HepG2 (cell line): ENCODE data around the gene CELSR2. TPM values are rescaled to one million over a fixed set of nuclear protein-coding genes. Genes with fewer than 3 reads are reported as not detected.

Source experiments
- ARID2 ChIP-seq: sonication (generic); formaldehyde crosslinking; IDR thresholded peaks from 2 replicates; pipeline ENCODE4 v1.8.1; 2022; ENCODE audit warnings: mild to moderate bottlenecking, missing genetic modification reagents, borderline replicate concordance
- ARNTL ChIP-seq: sonication (generic); formaldehyde crosslinking; IDR thresholded peaks from 2 replicates; pipeline ENCODE4 v1.4.0; 2020; ENCODE audit warnings: mild to moderate bottlenecking, missing genetic modification reagents
- CERS6 ChIP-seq: sonication (generic); formaldehyde crosslinking; IDR thresholded peaks from 2 replicates; pipeline ENCODE4 v1.5.0; 2020; ENCODE audit warnings: missing genetic modification reagents
- GZF1 ChIP-seq: sonication (generic); formaldehyde crosslinking; IDR thresholded peaks from 2 replicates; pipeline ENCODE4 v1.5.1; 2020; ENCODE audit warnings: mild to moderate bottlenecking, missing genetic modification reagents
- IRF2 ChIP-seq: IDR thresholded peaks from 2 replicates; pipeline ENCODE4 v1.6.1; 2018; ENCODE audit warnings: missing genetic modification reagents, missing compliant biosample characterization
- PAXIP1 ChIP-seq: sonication (generic); formaldehyde crosslinking; conservative IDR thresholded peaks from 2 replicates; pipeline ENCODE4 v1.4.0; 2020; ENCODE audit warnings: mild to moderate bottlenecking, missing genetic modification reagents, moderate library complexity
- PHF21A ChIP-seq: sonication (generic); formaldehyde crosslinking; IDR thresholded peaks from 2 replicates; pipeline ENCODE4 v1.5.0; 2020; ENCODE audit warnings: mild to moderate bottlenecking, missing genetic modification reagents
- PRDM10 ChIP-seq: sonication (generic); formaldehyde crosslinking; IDR thresholded peaks from 2 replicates; pipeline ENCODE4 v1.4.0; 2020; ENCODE audit warnings: low read depth, missing genetic modification reagents
- RAD21 ChIP-seq: fragments of 450-650 bp; formaldehyde crosslinking; IDR thresholded peaks from 2 replicates; pipeline ENCODE4 v1.5.0; 2020; ENCODE audit warnings: mild to moderate bottlenecking
- REPIN1 ChIP-seq: sonication (generic); formaldehyde crosslinking; IDR thresholded peaks from 2 replicates; pipeline ENCODE4 v1.8.0; 2022; ENCODE audit warnings: missing genetic modification reagents, low read depth, mild to moderate bottlenecking, borderline replicate concordance
- SRSF9 ChIP-seq: fragments of 200-400 bp; formaldehyde crosslinking; IDR thresholded peaks from 2 replicates; pipeline ENCODE4 v1.6.1; 2018; ENCODE audit warnings: borderline replicate concordance, mild to moderate bottlenecking, low read depth, low read length; ENCODE audit not compliant: insufficient read depth, poor library complexity, severe bottlenecking
- STAG1 ChIP-seq: sonication (generic); formaldehyde crosslinking; IDR thresholded peaks from 2 replicates; pipeline ENCODE4 v1.4.0; 2020; ENCODE audit warnings: missing genetic modification reagents
- TEAD2 ChIP-seq: sonication (generic); formaldehyde crosslinking; IDR thresholded peaks from 2 replicates; pipeline ENCODE4 v1.9.0; 2021; ENCODE audit warnings: missing genetic modification reagents
- TRIM24 ChIP-seq: sonication (generic); formaldehyde crosslinking; IDR thresholded peaks from 2 replicates; pipeline ENCODE4 v1.8.0; 2022; ENCODE audit warnings: mild to moderate bottlenecking, missing genetic modification reagents
- TSC22D2 ChIP-seq: sonication (generic); formaldehyde crosslinking; IDR thresholded peaks from 2 replicates; pipeline ENCODE4 v1.5.1; 2020; ENCODE audit warnings: missing genetic modification reagents, mild to moderate bottlenecking, borderline replicate concordance
- ZBTB38 ChIP-seq: sonication (generic); formaldehyde crosslinking; IDR thresholded peaks from 2 replicates; pipeline ENCODE4 v1.5.1; 2020; ENCODE audit warnings: mild to moderate bottlenecking, missing genetic modification reagents
- ZBTB7B ChIP-seq: sonication (generic); formaldehyde crosslinking; IDR thresholded peaks from 2 replicates; pipeline ENCODE4 v1.4.0; 2020; ENCODE audit warnings: missing genetic modification reagents
- ZKSCAN5 ChIP-seq: sonication (generic); formaldehyde crosslinking; IDR thresholded peaks from 2 replicates; pipeline ENCODE4 v1.5.1; 2020; ENCODE audit warnings: mild to moderate bottlenecking, missing genetic modification reagents
- ZNF441 ChIP-seq: sonication (generic); formaldehyde crosslinking; IDR thresholded peaks from 2 replicates; pipeline ENCODE4 v1.7.0; 2021; ENCODE audit warnings: missing genetic modification reagents, borderline replicate concordance
- ZNF513 ChIP-seq: sonication (generic); formaldehyde crosslinking; conservative IDR thresholded peaks from 2 replicates; pipeline ENCODE4 v1.5.0; 2020; ENCODE audit warnings: missing genetic modification reagents
- ZNF562 ChIP-seq: sonication (generic); formaldehyde crosslinking; IDR thresholded peaks from 2 replicates; pipeline ENCODE4 v1.8.0; 2022; ENCODE audit warnings: missing genetic modification reagents, borderline replicate concordance
- polyA plus RNA-seq, 8 experiments: library from polyadenylated mRNA; depleted of rRNA in 3 of 8; stranded (reverse) in 7 of 8; unstranded in 1 of 8; fragments of >200 nt; fragmentation: Illumina TruSeq in 4 of 8; extraction: Trizol in 4 of 8; gene quantifications; 2 replicates each; pipeline versions ENCODE4 v1.2.1 to v1.2.3, GENCODE V29; 2011 to 2016; ENCODE audit warnings: low read depth in 4 of 8, missing spikeins in 1 of 8, mixed read lengths in 1 of 8; ENCODE audit not compliant: insufficient read depth in 1 of 8
- total RNA-seq, 5 experiments: library from RNA; depleted of rRNA; stranded (reverse); fragments of >200 nt; fragmentation: Illumina TruSeq; extraction: Trizol; gene quantifications; 2 replicates each; pipeline ENCODE4 v1.2.3, GENCODE V29; 2016; ENCODE audit warnings: low read depth in 1 of 5

Gene CELSR2
- total and polyA plus RNA-seq, 2 of the 13 experiments (the other 11 are each of a cell fraction or from before 2014, with no cell fraction given): 4.0 to 6.6 TPM

- TF ChIP-seq RAD21 (CRISPR knock-in tag): peak; percentile 63
- TF ChIP-seq CERS6 (CRISPR knock-in tag): no peak
- no peak for TF ChIP-seq ZKSCAN5 (CRISPR knock-in tag)
- no peak for TF ChIP-seq GZF1 (CRISPR knock-in tag)
- TF ChIP-seq ARID2: no peak
- TF ChIP-seq ZBTB7B (CRISPR knock-in tag): no peak
- no peak for TF ChIP-seq PRDM10 (CRISPR knock-in tag)
- TF ChIP-seq PHF21A (CRISPR knock-in tag): no peak
- TF ChIP-seq STAG1 (CRISPR knock-in tag): peak; percentile 64
- TF ChIP-seq ZBTB38 (CRISPR knock-in tag): no peak
- no peak for TF ChIP-seq TRIM24 (CRISPR knock-in tag)
- no peak for TF ChIP-seq ARNTL (CRISPR knock-in tag)
- no peak for TF ChIP-seq ZNF441 (CRISPR knock-in tag)
- no peak for TF ChIP-seq IRF2 (CRISPR knock-in tag)
- TF ChIP-seq REPIN1: no peak
- TF ChIP-seq PAXIP1: no peak
- TF ChIP-seq ZNF562 (CRISPR knock-in tag): no peak
- TF ChIP-seq TSC22D2 (CRISPR knock-in tag): no peak
- TF ChIP-seq SRSF9: no peak
- no peak for TF ChIP-seq TEAD2
- no peak for TF ChIP-seq ZNF513 (CRISPR knock-in tag)
Observed at GRCh38 chr1:109239409-109240068, 9.8 kb upstream of the CELSR2 start (continued).
